Skeletal muscle tissue (tissue), 4 donors: Measurements from ENCODE around the gene ADCY10. TPM values are rescaled to one million over a fixed set of nuclear protein-coding genes. Genes with fewer than 3 reads are reported as not detected.

ENCODE experiments used
- H3K27ac ChIP-seq: one replicate; pipeline ENCODE4 v1.7.0; 2013; ENCODE audit warnings: mild to moderate bottlenecking, low read depth, low read length, inconsistent platforms
- H3K27me3 ChIP-seq, 3 donors: one replicate each; pipeline ENCODE4 v1.7.0; 2013; ENCODE audit warnings: low read length in 3 of 3; ENCODE audit not compliant: control insufficient read depth in 3 of 3, insufficient read depth in 3 of 3
- H3K36me3 ChIP-seq, 3 donors: one replicate each; pipeline ENCODE4 v1.7.0; 2013; ENCODE audit warnings: low read length in 3 of 3; ENCODE audit not compliant: control insufficient read depth in 3 of 3, insufficient read depth in 3 of 3
- H3K4me1 ChIP-seq, 3 donors: one replicate each; pipeline ENCODE4 v1.7.0; 2013; ENCODE audit warnings: low read length in 3 of 3, mild to moderate bottlenecking in 3 of 3; ENCODE audit not compliant: control insufficient read depth in 3 of 3, insufficient read depth in 3 of 3
- H3K4me3 ChIP-seq, 3 donors: one replicate each; pipeline ENCODE4 v1.7.0; 2013; ENCODE audit warnings: low read length in 3 of 3
- H3K9ac ChIP-seq, 3 donors: one replicate each; pipeline ENCODE4 v1.7.0; 2013; ENCODE audit warnings: low read length in 3 of 3, mild to moderate bottlenecking in 3 of 3, moderate library complexity in 2 of 3, low read depth in 1 of 3
- H3K9me3 ChIP-seq, 3 donors: one replicate each; pipeline ENCODE4 v1.7.0; 2013; ENCODE audit warnings: low read length in 3 of 3; ENCODE audit not compliant: control insufficient read depth in 3 of 3
- total RNA-seq: library from RNA; depleted of rRNA; stranded (reverse); fragments of >200 nt; gene quantifications from one replicate; pipeline ENCODE4 v1.2.3, GENCODE V29; 2014
- donor health status: Osteomylitis.

ADCY10 gene
- total RNA-seq, 1 donor from 2014 or later, result under 0.01 TPM

GRCh38 chr1:167764458-167765330 is 149.2 kb downstream of the ADCY10 start:
- Histone ChIP-seq H3K27ac (no peak overlapping the region), H3K27me3 (no peaks in the 10 kb centered on the region), H3K36me3 (peaks cover 0 to 13% (median 8%) of the 10 kb centered on the region in 3 donors), H3K4me3 (no peak overlapping the region), H3K9me3 (no peaks in the 10 kb centered on the region), H3K9ac (no peak overlapping the region), H3K4me1 (peaks cover 0 to 3% (median 0%) of the 10 kb centered on the region in 3 donors)

GRCh38 chr1:167763525-167764220 is 150.3 kb downstream of the ADCY10 start:
- H3K4me1 ChIP-seq, result peaks cover 0 to 5% (median 0%) of the 10 kb centered on the region in 3 donors
- no peaks in the 10 kb centered on the region for H3K27me3 ChIP-seq
- H3K4me3 ChIP-seq, result no peak overlapping the region
- no peaks in the 10 kb centered on the region for H3K9me3 ChIP-seq
- H3K36me3 ChIP-seq, result peaks cover 0 to 9% (median 0%) of the 10 kb centered on the region in 3 donors
- H3K27ac ChIP-seq, result no peak overlapping the region
- H3K9ac ChIP-seq, result no peak overlapping the region

DNA sequence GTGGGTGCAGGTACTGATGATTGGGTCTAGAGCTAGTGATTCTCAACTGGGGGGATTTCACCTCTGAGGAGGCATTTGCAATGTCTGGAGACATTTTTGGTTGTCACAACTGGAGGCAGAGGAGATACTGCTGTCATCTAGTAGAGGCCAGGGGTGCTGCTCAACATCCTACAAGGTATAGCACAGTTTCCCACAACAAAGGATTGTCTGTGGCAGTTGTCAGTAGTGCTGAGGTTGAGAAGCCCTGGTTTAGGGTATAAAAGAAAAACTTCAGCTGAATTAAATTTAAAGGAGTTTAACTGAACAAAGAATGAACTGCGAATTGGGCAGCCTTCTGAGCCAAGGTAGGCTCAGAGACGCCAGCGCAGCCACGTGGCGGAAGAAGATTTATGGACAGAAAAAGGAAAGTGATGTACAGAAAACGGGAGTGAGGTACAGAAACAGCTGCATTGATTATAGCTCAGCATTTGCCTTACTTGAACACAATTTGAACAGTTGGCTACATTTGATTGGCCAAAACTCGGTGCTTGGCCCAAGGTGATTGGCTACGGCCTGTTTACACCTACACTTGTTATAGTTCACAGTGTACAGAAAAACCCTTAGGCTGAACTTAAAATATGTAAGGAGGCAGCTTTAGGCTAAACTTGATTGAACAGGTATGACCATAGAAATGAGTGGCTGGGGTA is 151.7 kb downstream of the ADCY10 start:
- no peak overlapping the region for H3K4me3 ChIP-seq
- no peak overlapping the region for H3K9ac ChIP-seq
- H3K36me3 ChIP-seq, result peaks cover 0 to 9% (median 0%) of the 10 kb centered on the region in 3 donors
- peaks cover 0 to 5% (median 0%) of the 10 kb centered on the region in 3 donors for H3K4me1 ChIP-seq
- no peak overlapping the region for H3K27ac ChIP-seq
- H3K27me3 ChIP-seq, result no peaks in the 10 kb centered on the region
- no peaks in the 10 kb centered on the region for H3K9me3 ChIP-seq

DNA sequence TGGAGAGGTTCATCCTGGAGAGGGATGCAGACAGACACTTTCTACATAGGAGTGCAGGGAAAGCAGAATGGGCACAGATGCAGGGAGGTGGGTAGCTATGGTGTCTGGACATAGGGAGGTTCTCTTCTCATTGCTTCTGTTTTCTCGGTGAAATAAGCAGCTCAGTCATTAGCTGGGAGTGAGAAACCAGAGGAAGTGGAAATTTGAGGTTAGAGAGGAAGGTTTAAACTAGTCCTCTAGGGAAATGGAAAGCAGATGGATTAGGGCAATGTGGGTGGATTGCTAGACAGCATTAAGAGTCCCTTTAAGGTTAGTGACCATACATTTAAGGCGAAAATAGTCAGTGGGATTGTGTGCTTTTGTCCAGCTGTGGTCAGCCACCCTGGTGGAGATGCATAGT is 152.5 kb downstream of the ADCY10 start:
- Histone ChIP-seq H3K9ac (no peak overlapping the region), H3K36me3 (peaks cover 0 to 4% (median 0%) of the 10 kb centered on the region in 3 donors), H3K27ac (no peak overlapping the region), H3K4me3 (no peak overlapping the region), H3K27me3 (no peaks in the 10 kb centered on the region), H3K4me1 (peaks cover 0 to 6% (median 5%) of the 10 kb centered on the region in 3 donors), H3K9me3 (no peaks in the 10 kb centered on the region)

Other genes starting within 250 kb of the ADCY10 start
- 41.8 TPM for gene MPZL1, start 192.2 kb downstream of the ADCY10 start, total RNA-seq
- gene DCAF6, start 22.5 kb upstream of the ADCY10 start, total RNA-seq, result 93.9 TPM
- gene MPC2, start 22.9 kb upstream of the ADCY10 start, total RNA-seq, result 38.1 TPM
- 8.9 TPM for gene GPR161, start 222.8 kb upstream of the ADCY10 start, total RNA-seq